Activated T-cell treated with anti-CD3 and anti-CD28 coated beads for 24 hours (primary cell): ENCODE data around the gene SCML1.

Experiments used
- DNase-seq: peaks from one replicate; pipeline ENCODE4 v3.0.0-alpha.2; 2020; ENCODE audit warnings: low read depth

SCML1 gene

GRCh38 chrX:17798921-17799320 is 61.6 kb downstream of the SCML1 start:
- DNase-seq = no peak

- DNase-seq = no peak
These were observed 64.1 kb downstream of the SCML1 start for GRCh38 chrX:17801431-17801830.

DNA sequence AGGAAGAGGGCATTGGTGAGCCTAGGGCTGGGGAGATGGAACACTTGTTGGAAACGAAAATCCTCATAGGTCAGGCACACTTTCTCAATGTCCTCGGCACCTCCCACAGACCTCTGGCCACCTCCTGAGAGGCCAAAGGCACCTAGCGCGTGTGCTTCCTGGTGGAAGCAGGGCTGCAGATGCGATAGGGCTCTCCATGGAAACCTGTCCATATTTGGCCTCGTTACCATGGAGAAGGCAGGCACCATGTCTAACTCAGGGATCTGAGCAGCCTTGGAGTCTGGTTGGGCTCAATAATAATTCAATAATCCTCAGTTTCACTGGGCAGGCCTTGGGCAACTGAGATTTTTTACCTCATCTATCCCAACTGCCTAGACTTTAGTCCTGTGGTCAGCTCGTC is 65.5 kb downstream of the SCML1 start:
- DNase-seq = no peak

- no peak for DNase-seq
These were observed 66.2 kb downstream of the SCML1 start for GRCh38 chrX:17803449-17803848.
